DOHH2 (cell line): ENCODE data around the gene GRK2.

Source experiments
- H3F3A ChIP-seq: fragments of 200-600 bp; sonication (generic), shearing (Covaris generic); 2 replicates; pipeline ENCODE4 v1.6.0; 2016; ENCODE audit warnings: antibody characterized with exemption, mild to moderate bottlenecking; ENCODE audit not compliant: control insufficient read depth, insufficient read depth
- H3K27ac ChIP-seq: fragments of 200-600 bp; sonication (generic); 2 replicates; pipeline ENCODE4 v1.5.1; 2014; ENCODE audit warnings: low read depth, mild to moderate bottlenecking, low read length, moderate library complexity
- H3K27me3 ChIP-seq: fragments of 200-600 bp; sonication (generic); 2 replicates; pipeline ENCODE4 v1.6.1; 2014; ENCODE audit warnings: mild to moderate bottlenecking, low read length, mixed read lengths; ENCODE audit not compliant: control insufficient read depth
- H3K36me3 ChIP-seq: fragments of 200-600 bp; sonication (generic); 2 replicates; pipeline ENCODE4 v1.6.1; 2014; ENCODE audit warnings: mild to moderate bottlenecking, low read length, moderate library complexity, mixed read lengths; ENCODE audit not compliant: control insufficient read depth
- H3K4me1 ChIP-seq: fragments of 200-600 bp; sonication (generic); 2 replicates; pipeline ENCODE4 v1.6.1; 2014; ENCODE audit warnings: mild to moderate bottlenecking, low read length, mixed read lengths; ENCODE audit not compliant: control insufficient read depth
- H3K4me2 ChIP-seq: fragments of 200-600 bp; sonication (generic); 2 replicates; pipeline ENCODE4 v1.6.0; 2014; ENCODE audit warnings: mild to moderate bottlenecking, low read length, moderate library complexity
- H3K4me3 ChIP-seq: fragments of 200-600 bp; sonication (generic); 2 replicates; pipeline ENCODE4 v1.5.1; 2014; ENCODE audit warnings: mild to moderate bottlenecking, low read length, mixed read lengths
- H3K79me2 ChIP-seq: fragments of 200-600 bp; sonication (generic); 2 replicates; pipeline ENCODE4 v1.6.1; 2014; ENCODE audit warnings: mild to moderate bottlenecking, low read length, mixed read lengths; ENCODE audit not compliant: control insufficient read depth
- H3K9me2 ChIP-seq: fragments of 200-600 bp; sonication (generic); replicated peaks from 2 replicates; pipeline ENCODE4 v1.6.1; 2014; ENCODE audit warnings: mild to moderate bottlenecking, low read length, mixed read lengths; ENCODE audit not compliant: control insufficient read depth
- H3K9me3 ChIP-seq: fragments of 200-600 bp; sonication (generic); 2 replicates; pipeline ENCODE4 v1.6.1; 2014; ENCODE audit warnings: antibody characterized with exemption, low read length, mixed read lengths; ENCODE audit not compliant: control insufficient read depth, insufficient read depth
- H4K20me1 ChIP-seq: fragments of 200-600 bp; sonication (generic); 2 replicates; pipeline ENCODE4 v1.6.0; 2014; ENCODE audit warnings: low read depth, mild to moderate bottlenecking, antibody characterized with exemption, low read length, moderate library complexity; ENCODE audit not compliant: control insufficient read depth, insufficient read depth
- EZH2phosphoT487 ChIP-seq: fragments of 200-600 bp; sonication (generic); IDR thresholded peaks from 2 replicates; pipeline ENCODE4 v1.6.1; 2017; ENCODE audit warnings: borderline replicate concordance, mild to moderate bottlenecking, antibody characterized with exemption, low read length, moderate library complexity, mixed read lengths
- TF ChIP-seq, protein P1 (sequence below): fragments of 200-600 bp; sonication (generic); IDR thresholded peaks from one replicate; pipeline ENCODE4 v1.5.1; 2014; ENCODE audit warnings: antibody characterized with exemption, mild to moderate bottlenecking, low read depth, low read length; ENCODE audit not compliant: poor library complexity, severe bottlenecking

GRK2 gene

DNA sequence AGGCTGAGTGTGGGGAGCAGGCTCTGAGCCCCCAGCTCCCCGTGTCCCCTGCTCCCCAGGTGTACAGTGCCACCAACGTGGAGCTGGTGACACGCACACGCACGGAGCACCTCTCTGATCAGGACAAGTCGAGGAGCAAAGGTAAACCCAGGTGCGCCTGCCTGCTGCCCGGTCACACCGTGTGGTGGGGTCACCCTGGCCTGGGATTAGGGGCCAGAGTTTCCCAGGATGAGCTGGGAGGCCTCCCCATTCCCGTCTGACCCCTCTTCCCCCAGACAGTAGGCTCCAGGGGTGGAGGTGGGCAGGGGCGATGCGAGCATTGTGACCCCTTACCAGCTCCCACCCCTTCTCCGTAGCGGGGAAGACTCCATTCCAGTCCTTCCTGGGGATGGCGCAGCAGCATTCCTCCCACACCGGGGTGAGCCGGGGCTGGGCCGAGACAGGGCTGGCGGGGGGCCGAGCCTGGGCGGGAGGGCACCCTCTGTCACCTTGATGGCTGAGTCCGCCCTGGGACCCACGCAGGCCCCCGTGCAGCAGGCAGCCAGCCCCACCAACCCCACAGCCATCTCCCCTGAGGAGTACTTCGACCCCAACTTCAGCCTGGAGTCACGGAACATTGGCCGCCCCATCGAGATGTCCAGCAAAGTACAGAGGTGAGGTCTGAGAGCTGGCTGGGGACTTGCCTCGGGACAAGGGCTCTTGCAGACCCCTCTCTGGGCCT, 33.4 kb downstream of the GRK2 start:
- peaks cover 70% of the 10 kb centered on the region for H3K36me3 ChIP-seq
- no peaks in the 10 kb centered on the region for H3K4me1 ChIP-seq
- TF ChIP-seq, protein P1, sequence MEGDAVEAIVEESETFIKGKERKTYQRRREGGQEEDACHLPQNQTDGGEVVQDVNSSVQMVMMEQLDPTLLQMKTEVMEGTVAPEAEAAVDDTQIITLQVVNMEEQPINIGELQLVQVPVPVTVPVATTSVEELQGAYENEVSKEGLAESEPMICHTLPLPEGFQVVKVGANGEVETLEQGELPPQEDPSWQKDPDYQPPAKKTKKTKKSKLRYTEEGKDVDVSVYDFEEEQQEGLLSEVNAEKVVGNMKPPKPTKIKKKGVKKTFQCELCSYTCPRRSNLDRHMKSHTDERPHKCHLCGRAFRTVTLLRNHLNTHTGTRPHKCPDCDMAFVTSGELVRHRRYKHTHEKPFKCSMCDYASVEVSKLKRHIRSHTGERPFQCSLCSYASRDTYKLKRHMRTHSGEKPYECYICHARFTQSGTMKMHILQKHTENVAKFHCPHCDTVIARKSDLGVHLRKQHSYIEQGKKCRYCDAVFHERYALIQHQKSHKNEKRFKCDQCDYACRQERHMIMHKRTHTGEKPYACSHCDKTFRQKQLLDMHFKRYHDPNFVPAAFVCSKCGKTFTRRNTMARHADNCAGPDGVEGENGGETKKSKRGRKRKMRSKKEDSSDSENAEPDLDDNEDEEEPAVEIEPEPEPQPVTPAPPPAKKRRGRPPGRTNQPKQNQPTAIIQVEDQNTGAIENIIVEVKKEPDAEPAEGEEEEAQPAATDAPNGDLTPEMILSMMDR: no peak
- no peak for TF ChIP-seq EZH2phosphoT487

DNA sequence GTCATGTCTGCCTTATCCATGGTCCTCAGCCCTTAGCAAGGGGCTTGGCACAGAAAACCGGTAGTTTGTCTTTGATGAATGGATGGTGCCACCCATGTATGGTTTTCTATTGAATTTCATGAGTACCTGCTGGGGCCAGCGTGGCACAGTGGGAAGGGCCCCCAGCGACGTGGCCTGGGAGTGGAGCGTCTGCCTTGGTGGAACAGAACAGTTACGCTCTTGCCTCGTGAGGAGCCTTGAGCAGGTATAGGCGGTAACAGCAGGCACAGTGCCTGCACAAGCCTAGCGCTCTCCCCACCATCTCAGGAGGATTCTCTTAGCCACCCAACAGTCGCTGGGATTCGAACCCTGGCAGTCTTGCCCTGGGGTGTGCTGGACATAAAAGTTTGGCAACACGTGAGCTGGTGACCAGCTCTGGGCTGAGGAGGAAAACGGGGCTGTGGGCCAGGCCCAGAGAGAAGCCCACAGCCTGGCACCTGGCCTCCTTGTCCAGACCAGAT, 34.0 kb downstream of the GRK2 start:
- peaks cover 63% of the 10 kb centered on the region for H3K36me3 ChIP-seq
- H3K4me1 ChIP-seq: no peaks in the 10 kb centered on the region
- peaks cover 12% of the 10 kb centered on the region for H3K79me2 ChIP-seq
- H3K9me2 ChIP-seq: no peaks in the 10 kb centered on the region
- H3F3A ChIP-seq: no peaks in the 10 kb centered on the region
- H3K4me2 ChIP-seq: no peak overlapping the region
- no peak overlapping the region for H3K4me3 ChIP-seq
- no peaks in the 10 kb centered on the region for H4K20me1 ChIP-seq
- TF ChIP-seq, protein P1: no peak
- TF ChIP-seq EZH2phosphoT487: no peak
- no peaks in the 10 kb centered on the region for H3K27me3 ChIP-seq
- no peak overlapping the region for H3K27ac ChIP-seq
- peaks cover 13% of the 10 kb centered on the region for H3K9me3 ChIP-seq

More for the DNA sequence above, 33.4 kb downstream of the GRK2 start:
- Histone ChIP-seq H3K9me2 (no peaks in the 10 kb centered on the region), H3F3A (no peaks in the 10 kb centered on the region), H3K4me3 (no peak overlapping the region), H3K9me3 (peaks cover 17% of the 10 kb centered on the region), H4K20me1 (no peaks in the 10 kb centered on the region), H3K27me3 (no peaks in the 10 kb centered on the region), H3K79me2 (peaks cover 13% of the 10 kb centered on the region), H3K4me2 (no peak overlapping the region), H3K27ac (no peak overlapping the region)

DNA sequence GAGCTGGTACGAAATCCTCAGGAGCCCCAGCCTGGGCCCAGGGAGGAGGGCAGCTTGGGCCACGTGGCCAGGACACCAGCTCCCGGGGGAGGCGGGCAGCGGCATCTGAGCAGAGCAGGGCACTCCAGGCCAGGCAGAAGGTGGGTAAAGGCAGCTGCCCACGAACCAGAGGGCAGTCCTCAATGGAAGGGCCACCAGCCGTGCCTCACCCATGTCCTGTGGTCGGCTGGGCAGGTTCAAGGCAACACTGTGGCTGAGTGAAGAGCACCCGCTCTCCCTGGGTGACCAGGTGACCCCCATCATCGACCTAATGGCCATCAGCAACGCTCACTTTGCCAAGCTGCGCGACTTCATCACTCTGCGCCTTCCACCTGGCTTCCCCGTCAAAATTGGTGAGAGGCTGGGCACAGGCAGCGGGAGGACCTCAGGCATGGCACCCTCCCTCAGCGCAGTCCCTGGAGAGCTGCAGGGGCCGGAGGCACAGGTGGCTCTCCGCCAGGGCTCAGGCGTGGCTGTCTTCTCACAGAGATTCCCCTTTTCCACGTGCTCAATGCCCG, 34.6 kb downstream of the GRK2 start:
- no peak overlapping the region for H3K4me2 ChIP-seq

More for the DNA sequence above, 34.6 kb downstream of the GRK2 start:
- Histone ChIP-seq H3K27ac (no peak overlapping the region), H4K20me1 (no peaks in the 10 kb centered on the region), H3K79me2 (peaks cover 9% of the 10 kb centered on the region), H3F3A (no peaks in the 10 kb centered on the region), H3K4me3 (no peak overlapping the region), H3K4me1 (no peaks in the 10 kb centered on the region), H3K27me3 (no peaks in the 10 kb centered on the region), H3K9me3 (peaks cover 7% of the 10 kb centered on the region; the same call in 1 of the 2 replicates), H3K36me3 (peaks cover 58% of the 10 kb centered on the region), H3K9me2 (no peaks in the 10 kb centered on the region)
- TF ChIP-seq EZH2phosphoT487: no peak
- TF ChIP-seq, protein P1: no peak
